ENCODE data around the gene KIF14. TPM values are rescaled to one million over a fixed set of nuclear protein-coding genes. Genes with fewer than 3 reads are reported as not detected.

KIF14 gene
- total and polyA plus RNA-seq, 2 of the 4 experiments (the other 2 are of a cell fraction): 2.3 to 4.7 TPM

- H3K27me3 ChIP-seq (ENCODE audit: control insufficient read depth, insufficient read depth, low read length): no peaks in the 10 kb centered on the region
- H2AFZ ChIP-seq (replicated peaks; ENCODE audit: low read length, poor library complexity): no peak overlapping the region
- no peaks in the 10 kb centered on the region for H3K9me1 ChIP-seq (ENCODE audit: insufficient read depth, low read length)
- H2BK5ac ChIP-seq (ENCODE audit: low read depth, low read length, poor library complexity, severe bottlenecking): no peak overlapping the region
- no peak overlapping the region for H3K27ac ChIP-seq (ENCODE audit: insufficient read depth, low read length)
- no peak overlapping the region for H3K4me2 ChIP-seq (ENCODE audit: low read depth, low read length)
- H2AK9ac ChIP-seq (replicated peaks; ENCODE audit: low read depth, low read length, poor library complexity): no peak overlapping the region
- no peak overlapping the region for H3K23ac ChIP-seq (ENCODE audit: low read depth, low read length)
- no peaks in the 10 kb centered on the region for H4K20me1 ChIP-seq (ENCODE audit: insufficient read depth, low read length)
- no peak for ATAC-seq (ENCODE audit: low read depth)
- TF ChIP-seq CEBPB (IDR thresholded peaks at IDR 0.05; ENCODE audit: low read depth, low read length) (no peak), MAZ (IDR thresholded peaks at IDR 0.05; ENCODE audit: borderline replicate concordance, low read depth, low read length) (no peak), MAFK (IDR thresholded peaks at IDR 0.05; ENCODE audit: low read depth, low read length) (no peak), ELK1 (IDR thresholded peaks at IDR 0.05; ENCODE audit: borderline replicate concordance, low read depth, low read length) (no peak), NFE2L2 (IDR thresholded peaks at IDR 0.05; ENCODE audit: low read depth, low read length) (no peak), CHD1 (IDR thresholded peaks at IDR 0.05; ENCODE audit: low read depth, low read length) (no peak), CTCF (conservative IDR thresholded peaks at IDR 0.05; ENCODE audit: low read depth, low read length) (no peak), FOS (IDR thresholded peaks at IDR 0.05; ENCODE audit: low read depth, low read length) (no peak), RCOR1 (IDR thresholded peaks at IDR 0.05; ENCODE audit: insufficient replicate concordance, low read length) (no peak), POLR2A (IDR thresholded peaks at IDR 0.05; ENCODE audit: low read depth, low read length) (no peak), MXI1 (IDR thresholded peaks at IDR 0.05; ENCODE audit: borderline replicate concordance, low read depth, low read length) (no peak), RAD21 (IDR thresholded peaks at IDR 0.05; ENCODE audit: low read length) (no peak), SMC3 (IDR thresholded peaks at IDR 0.05; ENCODE audit: low read depth, low read length) (no peak), BHLHE40 (IDR thresholded peaks at IDR 0.05; ENCODE audit: low read depth, low read length) (no peak), USF2 (IDR thresholded peaks at IDR 0.05; ENCODE audit: low read depth, low read length) (no peak), RFX5 (IDR thresholded peaks at IDR 0.05; ENCODE audit: low read depth, low read length) (no peak)
- no peak overlapping the region for H3K9ac ChIP-seq (ENCODE audit: low read depth, low read length)
- intact Hi-C loops (cut with micrococcal nuclease) (no loop called here), in situ Hi-C loops (cut with MboI; ENCODE audit: low sequenced_read_pairs) (no loop called here), dilution Hi-C loops (cut with HindIII; ENCODE audit: low sequenced_read_pairs, unreplicated experiment) (no loop called here)
- no peak overlapping the region for H3K4me3 ChIP-seq (ENCODE audit: insufficient read depth, low read depth, low read length)
- no peak overlapping the region for H3K4ac ChIP-seq (ENCODE audit: low read depth, low read length)
- H3K9me3 ChIP-seq (ENCODE audit: control insufficient read depth, insufficient read depth, low read length): no peaks in the 10 kb centered on the region
- H4K91ac ChIP-seq (ENCODE audit: insufficient read depth, low read depth, low read length): no peak overlapping the region
- H3K18ac ChIP-seq (ENCODE audit: low read depth, low read length): no peak overlapping the region
- ChIA-PET CTCF (no interaction called here), POLR2A (ENCODE audit: unreplicated experiment) (no interaction called here)
- H2BK20ac ChIP-seq (ENCODE audit: low read depth, low read length): no peak overlapping the region
- H2AK5ac ChIP-seq (ENCODE audit: low read depth, low read length): no peak overlapping the region
- H3K56ac ChIP-seq (ENCODE audit: extremely low read depth, insufficient read depth, low read length): no peak overlapping the region
- no peaks in the 10 kb centered on the region for H3K36me3 ChIP-seq (ENCODE audit: control insufficient read depth, insufficient read depth, low read length)
- no CpG with 5 or more reads among the region's 4 CpGs for WGBS, 2 experiments (ENCODE audit: extremely low coverage in 2 of 2, insufficient read length in 1 of 2)
- no TSS peak for BruUV-seq (replicated peaks)
- H2BK120ac ChIP-seq (ENCODE audit: low read depth, low read length): no peak overlapping the region
- DNase-seq: no peak
- H3K79me1 ChIP-seq (ENCODE audit: low read depth in 1 of 2, low read length in 2 of 2): no peaks in the 10 kb centered on the region
- no peak overlapping the region for H4K5ac ChIP-seq (ENCODE audit: low read depth, low read length)
- no peaks in the 10 kb centered on the region for H3K4me1 ChIP-seq (ENCODE audit: control insufficient read depth, insufficient read depth, low read length)
- no peak overlapping the region for H2BK15ac ChIP-seq (ENCODE audit: low read depth, low read length)
- H4K8ac ChIP-seq (ENCODE audit: low read depth in 2 of 2, low read length in 2 of 2): no peak overlapping the region
- no peak overlapping the region for H3K14ac ChIP-seq (replicated peaks; ENCODE audit: low read depth, low read length)
These were observed 73.2 kb downstream of the KIF14 start for GRCh38 chr1:200547386-200547785.

Measured in IMR-90 (cell line).